Measurements from ENCODE around the gene KDM2B. TPM values are rescaled to one million over a fixed set of nuclear protein-coding genes. Genes with fewer than 3 reads are reported as not detected.
A peak's percentile ranks its signal among the peaks of the same experiment; 100 is the strongest.

KDM2B gene
- total RNA-seq: 10 to 100 TPM; 41.9 to 44.8 TPM

- ChIA-PET CTCF (interaction anchor here (0.7 to 4.6 kb wide), 9 partner anchors 10 to 1391 kb away, joined by 3 to 41 read pairs (median 3); partner anchors contain the start of gene ORAI1), POLR2A (interaction anchor here (0.6 to 3.3 kb wide), 6 partner anchors 9 to 135 kb away, joined by 3 to 22 read pairs (median 5); partner anchors contain the start of gene ORAI1)
- intact Hi-C loops (cut with micrococcal nuclease): loop anchor here (1.0 to 5.0 kb wide), 5 partner anchors 9 to 211 kb away; partner anchors contain the start of gene RHOF
- Mint-ChIP-seq H3K27ac (peak within 1 kb of the TSS; percentile 92), H3K4me1 (ENCODE audit: low read depth) (peaks cover 37% of the 10 kb centered on the region), H3K9me3 (no peaks in the 10 kb centered on the region), H3K4me3 (peak within 1 kb of the TSS; percentile 86), H3K27me3 (no peaks in the 10 kb centered on the region), H3K36me3 (no peaks in the 10 kb centered on the region)
- peak; percentile 38 for DNase-seq
Observed at GRCh38 chr12:121580959-121581685, at the start of gene KDM2B. Gene KDM2B, minus strand, starts transcription at chr12:121581023. Its CDS starts 112 bp downstream, at chr12:121580911.

GRCh38 chr12:121628536-121628935 is 47.7 kb upstream of the KDM2B start:
- Mint-ChIP-seq H3K27ac (peak overlapping the region; percentile 99), H3K27me3 (no peaks in the 10 kb centered on the region), H3K4me1 (ENCODE audit: low read depth) (peaks cover 56% of the 10 kb centered on the region), H3K36me3 (peaks cover 31% of the 10 kb centered on the region), H3K9me3 (no peaks in the 10 kb centered on the region), H3K4me3 (peak overlapping the region; percentile 92)
- DNase-seq: peak; percentile 52
- CTCF ChIA-PET: interaction anchor here (0.6 to 8.5 kb wide), 10 partner anchors 8 to 134 kb away, joined by 3 to 109 read pairs (median 12); partner anchors contain the start of genes KDM2B and MORN3
- intact Hi-C loops (cut with micrococcal nuclease): no loop called here
- POLR2A ChIA-PET: interaction anchor here (0.7 to 4.1 kb wide), 9 partner anchors 9 to 898 kb away, joined by 3 to 46 read pairs (median 5); partner anchors contain the start of genes MORN3 and RSRC2

- ChIA-PET POLR2A (interaction anchor here (0.9 to 4.1 kb wide), 12 partner anchors 9 to 154 kb away, joined by 3 to 46 read pairs (median 7); partner anchors contain the start of gene KDM2B), CTCF (interaction anchor here (0.8 to 8.5 kb wide), 9 partner anchors 9 to 133 kb away, joined by 3 to 109 read pairs (median 20); partner anchors contain the start of genes KDM2B and MORN3)
- peaks cover 29% of the 10 kb centered on the region for H3K36me3 Mint-ChIP-seq
- peak; percentile 37 for DNase-seq
- peak overlapping the region; percentile 92 for H3K4me3 Mint-ChIP-seq
- peak overlapping the region; percentile 99 for H3K27ac Mint-ChIP-seq
- H3K27me3 Mint-ChIP-seq: no peaks in the 10 kb centered on the region
- H3K4me1 Mint-ChIP-seq (ENCODE audit: low read depth): peaks cover 52% of the 10 kb centered on the region
- intact Hi-C loops (cut with micrococcal nuclease): no loop called here
- H3K9me3 Mint-ChIP-seq: no peaks in the 10 kb centered on the region
Observed at GRCh38 chr12:121628037-121628436, 47.2 kb upstream of the KDM2B start.

- ChIA-PET POLR2A (interaction anchor here (0.5 to 4.1 kb wide), 25 partner anchors 10 to 1336 kb away, joined by 3 to 46 read pairs (median 4); partner anchors contain the start of genes KDM2B, PSMD9 and TMEM120B), CTCF (interaction anchor here (0.6 to 8.5 kb wide), 23 partner anchors 10 to 226 kb away, joined by 3 to 109 read pairs (median 4); partner anchors contain the start of genes KDM2B and MORN3)
- peak overlapping the region; percentile 92 for H3K4me3 Mint-ChIP-seq
Observed at GRCh38 chr12:121626853-121627640, 46.2 kb upstream of the KDM2B start.

GRCh38 chr12:121626087-121626852 is 45.4 kb upstream of the KDM2B start, which contains the start of gene ORAI1:
Gene ORAI1, plus strand, starts transcription at chr12:121626530.
- H3K27ac Mint-ChIP-seq: peak within 1 kb of the TSS; percentile 99
- peaks cover 22% of the 10 kb centered on the region for H3K36me3 Mint-ChIP-seq
- DNase-seq: peak; percentile 96
- no peaks in the 10 kb centered on the region for H3K27me3 Mint-ChIP-seq
- intact Hi-C loops (cut with micrococcal nuclease): loop anchor here (1.0 to 2.0 kb wide), 4 partner anchors 73 to 263 kb away; partner anchors contain the start of genes PSMD9 and RHOF
- H3K4me3 Mint-ChIP-seq: peak within 1 kb of the TSS; percentile 92
- H3K9me3 Mint-ChIP-seq: no peaks in the 10 kb centered on the region
- CTCF ChIA-PET: interaction anchor here (0.6 to 8.5 kb wide), 24 partner anchors 11 to 226 kb away, joined by 3 to 109 read pairs (median 4); partner anchors contain the start of genes KDM2B, MORN3 and TMEM120B
- H3K4me1 Mint-ChIP-seq (ENCODE audit: low read depth): peaks cover 37% of the 10 kb centered on the region
- POLR2A ChIA-PET: interaction anchor here (0.5 to 4.1 kb wide), 17 partner anchors 11 to 671 kb away, joined by 3 to 46 read pairs (median 4); partner anchors contain the start of genes KDM2B, PSMD9 and TMEM120B

More at GRCh38 chr12:121626853-121627640, 46.2 kb upstream of the KDM2B start:
- intact Hi-C loops (cut with micrococcal nuclease): loop anchor here (1.0 to 2.0 kb wide), 10 partner anchors 30 to 262 kb away; partner anchors contain the start of genes PSMD9 and RHOF
- peak; percentile 93 for DNase-seq
- Mint-ChIP-seq H3K27me3 (no peaks in the 10 kb centered on the region), H3K36me3 (peaks cover 27% of the 10 kb centered on the region), H3K27ac (peak overlapping the region; percentile 99), H3K9me3 (no peaks in the 10 kb centered on the region), H3K4me1 (ENCODE audit: low read depth) (peaks cover 43% of the 10 kb centered on the region)

GRCh38 chr12:121620333-121620891 is 39.6 kb upstream of the KDM2B start:
- Mint-ChIP-seq H3K27me3 (no peaks in the 10 kb centered on the region), H3K4me1 (ENCODE audit: low read depth) (peaks cover 8% of the 10 kb centered on the region), H3K27ac (no peak overlapping the region), H3K4me3 (no peak overlapping the region), H3K9me3 (no peaks in the 10 kb centered on the region), H3K36me3 (no peaks in the 10 kb centered on the region)
- ChIA-PET POLR2A (no interaction called here), CTCF (interaction anchor here (1.0 to 1.3 kb wide), 3 partner anchors 64 to 68 kb away, joined by 3 to 4 read pairs (median 4); no protein-coding TSS in a partner anchor)
- DNase-seq: no peak
- intact Hi-C loops (cut with micrococcal nuclease): no loop called here

- Mint-ChIP-seq H3K9me3 (no peaks in the 10 kb centered on the region), H3K36me3 (no peaks in the 10 kb centered on the region), H3K27me3 (no peaks in the 10 kb centered on the region), H3K4me3 (no peak overlapping the region), H3K27ac (no peak overlapping the region), H3K4me1 (ENCODE audit: low read depth) (peaks cover 4% of the 10 kb centered on the region)
- ChIA-PET POLR2A (no interaction called here), CTCF (interaction anchor here (0.6 kb wide), 1 partner anchor 125 kb away, joined by 4 read pairs; no protein-coding TSS in a partner anchor)
- intact Hi-C loops (cut with micrococcal nuclease): no loop called here
- DNase-seq: no peak
Observed at GRCh38 chr12:121618659-121619233, 37.9 kb upstream of the KDM2B start.

GRCh38 chr12:121614872-121615467 is 34.1 kb upstream of the KDM2B start:
- H3K9me3 Mint-ChIP-seq: no peaks in the 10 kb centered on the region
- no peak overlapping the region for H3K4me3 Mint-ChIP-seq
- no peaks in the 10 kb centered on the region for H3K27me3 Mint-ChIP-seq
- H3K4me1 Mint-ChIP-seq (ENCODE audit: low read depth): peaks cover 4% of the 10 kb centered on the region
- POLR2A ChIA-PET: no interaction called here
- CTCF ChIA-PET: interaction anchor here (1.5 kb wide), 1 partner anchor 53 kb away, joined by 5 read pairs; no protein-coding TSS in a partner anchor
- H3K36me3 Mint-ChIP-seq: no peaks in the 10 kb centered on the region
- DNase-seq: no peak
- intact Hi-C loops (cut with micrococcal nuclease): no loop called here
- H3K27ac Mint-ChIP-seq: no peak overlapping the region

GRCh38 chr12:121613462-121613861 is 32.6 kb upstream of the KDM2B start:
- H3K27ac Mint-ChIP-seq: no peak overlapping the region
- no peak for DNase-seq
- no peaks in the 10 kb centered on the region for H3K27me3 Mint-ChIP-seq
- POLR2A ChIA-PET: no interaction called here
- no peaks in the 10 kb centered on the region for H3K36me3 Mint-ChIP-seq
- H3K4me1 Mint-ChIP-seq (ENCODE audit: low read depth): peaks cover 4% of the 10 kb centered on the region
- intact Hi-C loops (cut with micrococcal nuclease): no loop called here
- H3K4me3 Mint-ChIP-seq: no peak overlapping the region
- H3K9me3 Mint-ChIP-seq: no peaks in the 10 kb centered on the region
- CTCF ChIA-PET: interaction anchor here (1.1 to 1.5 kb wide), 2 partner anchors 12 to 54 kb away, joined by 3 to 5 read pairs; no protein-coding TSS in a partner anchor

- no peak overlapping the region for H3K4me3 Mint-ChIP-seq
- DNase-seq: peak; percentile 55
- CTCF ChIA-PET: interaction anchor here (1.7 kb wide), 1 partner anchor 14 kb away, joined by 4 read pairs; no protein-coding TSS in a partner anchor
- no peaks in the 10 kb centered on the region for H3K36me3 Mint-ChIP-seq
- intact Hi-C loops (cut with micrococcal nuclease): no loop called here
- POLR2A ChIA-PET: no interaction called here
- no peaks in the 10 kb centered on the region for H3K9me3 Mint-ChIP-seq
- H3K4me1 Mint-ChIP-seq (ENCODE audit: low read depth): peaks cover 2% of the 10 kb centered on the region
- H3K27me3 Mint-ChIP-seq: no peaks in the 10 kb centered on the region
- no peak overlapping the region for H3K27ac Mint-ChIP-seq
Observed at GRCh38 chr12:121611306-121611705, 30.5 kb upstream of the KDM2B start.
